Activated CD8-positive, alpha-beta memory T cell treated with anti-CD3 and anti-CD28 coated beads, Interleukin-2, amount 50 U/mL, for 1 hour (primary cell): ENCODE data around the gene TPK1.

Experiments used
- DNase-seq: peaks from one replicate; pipeline ENCODE4 v3.0.0-alpha.2; 2020; ENCODE audit errors: extremely low read depth

The TPK1 gene

GRCh38 chr7:144408121-144408520, 427.7 kb downstream of the TPK1 start:
- no peak for DNase-seq

- DNase-seq: no peak
Measured at GRCh38 chr7:144407266-144407931, 428.5 kb downstream of the TPK1 start.

- no peak for DNase-seq
Measured at GRCh38 chr7:144404946-144405345, 430.9 kb downstream of the TPK1 start.

GRCh38 chr7:144403649-144404061, 432.2 kb downstream of the TPK1 start, which contains the start of gene NOBOX:
TSS of gene NOBOX (minus strand) at chr7:144403693.
- no peak for DNase-seq

GRCh38 chr7:144403102-144403501, 432.8 kb downstream of the TPK1 start:
- no peak for DNase-seq
